Body of pancreas (tissue), 4 donors: ENCODE measurements around the gene APBA2. TPM values are rescaled to one million over a fixed set of nuclear protein-coding genes. Genes with fewer than 3 reads are reported as not detected.
"Not testable (repeated sequence)": the region's sequence is repeated elsewhere in the genome, so short reads cannot be mapped to it uniquely, and the experiment has no call there.

Source experiments
- ATAC-seq: fragments of 150-250 bp; one replicate; pipeline ENCODE4 v1.9.1; 2016
- DNase-seq, 4 donors: peaks; one replicate each; pipeline ENCODE4 v3.0.0-alpha.2; 2019
- H3K27ac ChIP-seq, 4 donors: fragments of 200-600 bp; sonication (generic); 1 replicate in 3 of 4; 2 replicates in 1 of 4; pipeline versions ENCODE4 v1.5.1 to v1.6.1; 2016 to 2019; ENCODE audit warnings: mild to moderate bottlenecking in 1 of 4, mixed read lengths in 1 of 4, moderate library complexity in 1 of 4
- H3K27me3 ChIP-seq, 2 donors: fragments of 200-600 bp; sonication (generic); one replicate each; pipeline ENCODE4 v1.6.0; 2016; ENCODE audit warnings: mild to moderate bottlenecking in 1 of 2
- H3K36me3 ChIP-seq, 2 donors: fragments of 200-600 bp; sonication (generic); replicated peaks in 1 of 2; 2 replicates each; pipeline ENCODE4 v1.5.1; 2016; ENCODE audit warnings: low read depth in 2 of 2; ENCODE audit not compliant: insufficient read depth in 1 of 2
- H3K4me1 ChIP-seq: fragments of 200-600 bp; sonication (generic); one replicate; pipeline ENCODE4 v1.6.0; 2016
- H3K4me3 ChIP-seq, 2 donors: fragments of 200-600 bp; sonication (generic); 1 replicate in 1 of 2; 2 replicates in 1 of 2; pipeline ENCODE4 v1.5.1; 2016 to 2019
- H3K9me3 ChIP-seq, 3 donors: fragments of 200-600 bp; sonication (generic); 1 replicate in 2 of 3; 2 replicates in 1 of 3; pipeline ENCODE4 v1.5.1; 2016
- POLR2A ChIP-seq, 3 donors: fragments of 450-650 bp; IDR thresholded peaks; one replicate each; pipeline ENCODE4 v1.6.1; 2016; ENCODE audit warnings: antibody characterized with exemption in 3 of 3, mild to moderate bottlenecking in 2 of 3
- WGBS, 2 donors: methylation state at CpG; one replicate each; pipeline ENCODE4 v1.1.5; 2017; 5-methylcytosine and 5-hydroxymethylcytosine counted together
- intact Hi-C: fragments of 100-400 bp; cut with DNase I; formaldehyde crosslinking; loops from one replicate; pipeline ENCODE4 v1.15.1; 2023
- total RNA-seq, 2 donors: library from RNA; depleted of rRNA; stranded (reverse); fragments of >200 nt; gene quantifications; one replicate each; pipeline ENCODE4 v1.1.0, GENCODE V29; 2016
- TF ChIP-seq, protein P1 (sequence below), 7 experiments: fragments of 450-650 bp in 4 of 7; fragments of 200-600 bp in 3 of 7; sonication (generic) in 3 of 7; IDR thresholded peaks; one replicate each; pipeline ENCODE4 v1.5.1; 2016 to 2019; ENCODE audit warnings: antibody characterized with exemption in 7 of 7

APBA2 gene
- total RNA-seq, 2 donors from 2014 or later = 13.2 to 29.0 TPM

DNA sequence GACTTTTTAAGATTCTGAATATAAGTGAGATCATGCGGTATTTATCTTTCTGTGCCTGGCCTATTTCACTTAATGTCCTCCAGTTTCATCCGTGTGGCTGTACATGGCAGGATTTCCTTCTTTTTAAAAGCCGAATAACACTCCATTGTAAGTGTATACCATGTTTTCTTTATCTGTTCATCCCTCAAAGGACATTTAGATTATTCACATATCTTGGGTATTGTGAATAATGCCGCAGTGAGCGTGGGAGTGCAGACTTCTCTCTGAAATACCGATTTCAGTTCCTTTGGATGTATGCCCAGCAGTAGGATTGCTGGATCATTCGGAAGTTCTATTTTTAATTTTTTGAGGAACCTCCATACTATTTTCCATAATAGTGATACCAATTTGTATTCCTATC lies 136.1 kb downstream of the APBA2 start:
- intact Hi-C loops = no loop called here
- Histone ChIP-seq H3K4me3 (no peak overlapping the region), H3K27ac (no peak overlapping the region), H3K4me1 (no peaks in the 10 kb centered on the region), H3K9me3 (no peaks in the 10 kb centered on the region), H3K27me3 (no peaks in the 10 kb centered on the region), H3K36me3 (no peaks in the 10 kb centered on the region)
- 79 to 83% methylated on average over 7 of the region's 7 CpGs for WGBS, 2 donors
- TF ChIP-seq, protein P1, sequence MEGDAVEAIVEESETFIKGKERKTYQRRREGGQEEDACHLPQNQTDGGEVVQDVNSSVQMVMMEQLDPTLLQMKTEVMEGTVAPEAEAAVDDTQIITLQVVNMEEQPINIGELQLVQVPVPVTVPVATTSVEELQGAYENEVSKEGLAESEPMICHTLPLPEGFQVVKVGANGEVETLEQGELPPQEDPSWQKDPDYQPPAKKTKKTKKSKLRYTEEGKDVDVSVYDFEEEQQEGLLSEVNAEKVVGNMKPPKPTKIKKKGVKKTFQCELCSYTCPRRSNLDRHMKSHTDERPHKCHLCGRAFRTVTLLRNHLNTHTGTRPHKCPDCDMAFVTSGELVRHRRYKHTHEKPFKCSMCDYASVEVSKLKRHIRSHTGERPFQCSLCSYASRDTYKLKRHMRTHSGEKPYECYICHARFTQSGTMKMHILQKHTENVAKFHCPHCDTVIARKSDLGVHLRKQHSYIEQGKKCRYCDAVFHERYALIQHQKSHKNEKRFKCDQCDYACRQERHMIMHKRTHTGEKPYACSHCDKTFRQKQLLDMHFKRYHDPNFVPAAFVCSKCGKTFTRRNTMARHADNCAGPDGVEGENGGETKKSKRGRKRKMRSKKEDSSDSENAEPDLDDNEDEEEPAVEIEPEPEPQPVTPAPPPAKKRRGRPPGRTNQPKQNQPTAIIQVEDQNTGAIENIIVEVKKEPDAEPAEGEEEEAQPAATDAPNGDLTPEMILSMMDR (IDR thresholded peaks at IDR 0.05) = no peak
- no peak for TF ChIP-seq POLR2A (IDR thresholded peaks at IDR 0.05)
- no peak for DNase-seq
- ATAC-seq = no peak

DNA sequence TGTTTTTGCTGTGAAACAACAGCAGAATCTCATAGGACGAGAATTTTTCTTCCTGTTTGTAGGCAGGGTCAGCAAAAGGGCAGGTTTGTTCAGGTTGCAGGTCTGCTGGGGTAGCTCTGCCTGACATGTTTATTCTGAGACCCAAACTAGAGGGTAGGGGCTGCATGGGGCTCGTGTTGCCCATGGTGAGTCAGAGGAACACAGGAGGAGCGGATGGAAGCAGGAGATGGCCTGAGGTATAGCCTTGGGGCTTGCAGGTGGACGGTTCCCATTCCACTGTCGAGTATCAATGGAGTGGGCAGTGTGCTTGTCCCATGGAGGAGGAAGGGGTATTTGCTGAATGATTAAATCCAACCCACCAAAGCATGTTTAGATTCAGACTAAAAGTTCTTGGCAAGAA lies 138.9 kb downstream of the APBA2 start:
- H3K4me1 ChIP-seq = no peaks in the 10 kb centered on the region
- WGBS, 2 donors = 77 to 82% methylated on average over 5 of the region's 5 CpGs
- no peak for DNase-seq
- intact Hi-C loops = no loop called here
- no peaks in the 10 kb centered on the region for H3K27me3 ChIP-seq
- no peaks in the 10 kb centered on the region for H3K36me3 ChIP-seq
- no peak for ATAC-seq
- no peaks in the 10 kb centered on the region for H3K9me3 ChIP-seq
- no peak for TF ChIP-seq POLR2A (IDR thresholded peaks at IDR 0.05)
- TF ChIP-seq, protein P1 (IDR thresholded peaks at IDR 0.05) = no peak
- H3K4me3 ChIP-seq = no peak overlapping the region
- no peak overlapping the region for H3K27ac ChIP-seq

DNA sequence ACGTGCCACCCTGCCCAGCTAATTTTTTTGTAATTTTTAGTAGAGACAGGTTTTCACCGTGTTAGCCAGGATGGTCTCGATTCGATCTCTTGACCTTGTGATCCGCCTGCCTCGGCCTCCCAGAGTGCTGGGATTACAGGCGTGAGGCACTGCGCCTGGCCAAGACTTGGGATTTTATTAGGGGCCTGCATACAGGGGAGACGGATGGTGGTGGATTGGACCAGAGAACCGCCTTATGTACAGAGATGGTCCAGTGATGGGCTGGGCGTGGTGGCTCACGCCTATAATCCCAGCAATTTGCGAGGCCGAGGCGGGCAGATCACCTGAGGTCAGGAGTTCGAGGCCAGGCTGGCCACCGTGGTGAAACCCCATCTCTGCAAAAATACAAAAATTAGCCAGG lies 139.6 kb downstream of the APBA2 start:
- ATAC-seq, H3K4me3 ChIP-seq, H3K27me3 ChIP-seq, H3K4me1 ChIP-seq, DNase-seq, H3K9me3 ChIP-seq, intact Hi-C loops, H3K36me3 ChIP-seq, H3K27ac ChIP-seq: not testable (repeated sequence)
- WGBS, 2 donors = 96 to 97% methylated on average over 10 to 17 of the region's 17 CpGs

DNA sequence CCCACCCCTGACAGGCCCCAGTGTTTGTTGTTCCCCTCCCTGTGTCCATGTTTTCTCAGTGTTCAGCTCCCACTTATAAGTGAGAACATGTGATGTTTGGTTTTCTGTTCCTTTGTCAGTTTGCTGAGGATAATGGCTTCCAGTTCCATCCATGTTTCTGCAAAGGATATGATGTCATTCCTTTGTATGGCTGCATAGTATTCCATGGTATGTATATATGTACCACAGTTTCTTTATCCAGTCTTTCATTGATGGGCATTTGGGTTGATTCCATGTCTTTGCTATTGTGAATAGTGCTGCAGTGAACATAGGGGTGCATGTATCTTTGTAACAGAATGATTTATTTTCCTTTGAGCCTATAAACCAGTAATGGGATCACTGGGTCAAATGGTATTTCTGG lies 142.4 kb downstream of the APBA2 start:
- H3K36me3 ChIP-seq, H3K9me3 ChIP-seq, intact Hi-C loops, H3K4me3 ChIP-seq, ATAC-seq, DNase-seq, H3K27me3 ChIP-seq, H3K4me1 ChIP-seq, H3K27ac ChIP-seq: not testable (repeated sequence)

DNA sequence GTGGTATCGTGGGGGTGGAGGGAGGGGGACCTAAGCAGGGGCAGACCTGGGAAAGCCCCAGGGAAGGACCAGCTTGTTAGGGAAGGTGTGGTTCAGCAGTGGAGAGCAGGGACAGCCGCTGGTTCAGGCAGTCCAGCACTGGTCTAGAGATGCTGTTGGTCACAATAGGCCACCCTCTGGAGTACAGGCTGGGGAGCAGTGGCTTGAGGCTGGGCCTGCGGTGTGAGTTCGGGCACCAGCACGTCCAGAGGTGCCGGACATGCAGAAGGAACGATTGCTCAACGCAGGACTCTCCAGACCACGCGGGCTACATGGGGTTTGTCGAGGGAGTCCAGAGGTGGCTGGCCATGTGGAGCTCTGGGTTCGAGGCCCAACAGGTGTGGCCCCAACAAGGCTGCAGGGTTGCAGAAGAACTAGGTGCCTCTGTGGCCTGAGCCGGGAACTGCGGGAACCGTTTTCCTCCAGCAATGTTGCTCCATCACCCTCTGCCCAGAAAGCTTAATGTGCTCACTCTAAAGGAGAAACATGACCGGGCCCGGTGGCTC lies 143.9 kb downstream of the APBA2 start:
- no peak overlapping the region for H3K27ac ChIP-seq
- 91 to 96% methylated on average over 16 of the region's 17 CpGs for whole genome bisulfite sequencing, 2 donors
- ATAC-seq (no peak), DNase-seq (no peak)
- no peaks in the 10 kb centered on the region for H3K4me1 ChIP-seq
- intact Hi-C loops = no loop called here
- H3K9me3 ChIP-seq = no peaks in the 10 kb centered on the region
- no peaks in the 10 kb centered on the region for H3K36me3 ChIP-seq
- TF ChIP-seq, protein P1 (IDR thresholded peaks at IDR 0.05) = no peak
- no peak for TF ChIP-seq POLR2A (IDR thresholded peaks at IDR 0.05)
- no peak overlapping the region for H3K4me3 ChIP-seq
- no peaks in the 10 kb centered on the region for H3K27me3 ChIP-seq

DNA sequence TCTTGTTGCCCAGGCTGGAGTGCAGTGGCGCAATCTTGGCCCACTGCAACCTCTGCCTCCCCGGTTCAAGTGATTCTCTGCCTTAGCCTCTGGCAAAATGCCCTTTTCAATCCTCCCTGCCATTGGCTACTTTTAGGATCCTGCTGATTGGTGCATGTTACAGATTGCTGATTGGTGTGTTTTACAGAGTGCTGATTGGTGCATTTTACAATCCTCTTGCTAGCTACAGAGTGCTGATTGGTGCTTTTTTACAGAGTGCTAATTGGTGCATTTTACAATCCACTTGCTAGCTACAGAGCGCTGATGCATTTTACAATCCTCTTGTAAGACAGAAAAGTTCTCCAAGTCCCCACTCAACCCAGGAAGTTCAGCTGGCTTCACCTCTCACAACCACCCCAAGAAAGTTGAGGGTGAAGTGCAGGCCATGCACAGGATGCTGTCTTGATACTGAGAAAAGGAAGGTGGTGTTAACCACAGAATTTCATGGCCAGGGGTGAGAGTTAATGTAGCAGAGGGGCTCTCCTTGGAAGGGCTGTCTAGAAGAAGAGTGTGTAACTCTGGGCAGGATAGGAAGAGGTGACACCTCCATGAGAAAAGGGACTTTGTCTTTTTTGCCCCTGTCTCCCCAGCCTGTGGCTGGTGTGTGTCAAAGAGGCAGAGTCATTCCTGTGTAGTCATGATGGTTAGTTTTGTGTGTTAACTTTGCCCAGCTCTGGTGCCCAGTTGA lies 145.9 kb downstream of the APBA2 start:
- H3K4me1 ChIP-seq = peaks cover 18% of the 10 kb centered on the region
- DNase-seq (no peak), ATAC-seq (no peak)
- no peaks in the 10 kb centered on the region for H3K9me3 ChIP-seq
- no peak overlapping the region for H3K27ac ChIP-seq
- 90 to 98% methylated on average over 3 of the region's 3 CpGs for WGBS, 2 donors
- H3K36me3 ChIP-seq = no peaks in the 10 kb centered on the region
- no peak overlapping the region for H3K4me3 ChIP-seq
- no peaks in the 10 kb centered on the region for H3K27me3 ChIP-seq
- intact Hi-C loops = no loop called here
- TF ChIP-seq POLR2A (IDR thresholded peaks at IDR 0.05) = no peak
- TF ChIP-seq, protein P1 (IDR thresholded peaks at IDR 0.05) = no peak
